SH-SY5Y (cell line): ENCODE results near the gene SNRNP70.

Source experiments
- GATA2 ChIP-seq: IDR thresholded peaks from 2 replicates; pipeline ENCODE4 v1.6.1; 2011; ENCODE audit warnings: mild to moderate bottlenecking, low read depth, low read length
- GATA3 ChIP-seq: IDR thresholded peaks from 2 replicates; pipeline ENCODE4 v1.6.1; 2011; ENCODE audit warnings: low read depth, mild to moderate bottlenecking, low read length, moderate library complexity

DNA sequence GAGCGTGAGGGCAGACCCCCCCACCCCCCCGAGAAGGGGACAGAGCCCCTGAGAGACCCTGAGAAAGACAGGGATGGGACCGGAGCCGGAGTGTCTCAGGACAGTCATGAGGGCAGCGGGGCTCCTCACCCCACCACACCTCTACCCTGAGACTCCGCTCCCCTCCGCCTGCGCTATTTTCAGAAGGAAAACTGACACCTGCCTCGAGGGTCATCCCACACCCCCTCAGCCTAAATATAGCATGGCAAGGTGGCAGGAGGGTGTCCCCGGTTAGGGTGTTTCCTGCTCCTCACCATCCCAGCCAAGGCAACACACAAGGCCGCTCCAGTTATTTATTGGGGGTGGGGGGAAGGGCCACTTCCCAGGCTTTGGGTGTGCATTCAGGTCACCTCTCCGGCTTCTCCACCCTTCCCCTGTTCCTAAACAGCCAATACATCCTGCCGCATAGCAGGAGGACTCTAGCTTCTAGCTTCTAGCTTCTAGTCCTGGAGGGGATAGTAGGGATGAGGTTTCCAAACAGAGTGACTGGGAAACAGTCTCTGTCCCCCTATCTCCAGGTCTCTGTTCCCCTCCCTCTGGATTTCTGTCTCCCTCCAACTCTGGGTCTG, 19.2 kb upstream of the SNRNP70 start:
- TF ChIP-seq GATA2 (no peak), GATA3 (no peak)
